Activated T-helper 1 cell treated with Interleukin-2 at 50 U/mL for 16 hours (primary cell): ENCODE measurements around the gene KRTAP12-4.
"Not testable (repeated sequence)": the region's sequence is repeated elsewhere in the genome, so short reads cannot be mapped to it uniquely, and the experiment has no call there.

Experiments used
- DNase-seq: peaks from one replicate; pipeline ENCODE4 v3.0.0-alpha.2; 2020; ENCODE audit warnings: low read depth

Gene KRTAP12-4

GRCh38 chr21:44630440-44630839 is 24.0 kb downstream of the KRTAP12-4 start:
- DNase-seq = no peak

GRCh38 chr21:44628707-44629391 is 25.6 kb downstream of the KRTAP12-4 start:
- no peak for DNase-seq

DNA sequence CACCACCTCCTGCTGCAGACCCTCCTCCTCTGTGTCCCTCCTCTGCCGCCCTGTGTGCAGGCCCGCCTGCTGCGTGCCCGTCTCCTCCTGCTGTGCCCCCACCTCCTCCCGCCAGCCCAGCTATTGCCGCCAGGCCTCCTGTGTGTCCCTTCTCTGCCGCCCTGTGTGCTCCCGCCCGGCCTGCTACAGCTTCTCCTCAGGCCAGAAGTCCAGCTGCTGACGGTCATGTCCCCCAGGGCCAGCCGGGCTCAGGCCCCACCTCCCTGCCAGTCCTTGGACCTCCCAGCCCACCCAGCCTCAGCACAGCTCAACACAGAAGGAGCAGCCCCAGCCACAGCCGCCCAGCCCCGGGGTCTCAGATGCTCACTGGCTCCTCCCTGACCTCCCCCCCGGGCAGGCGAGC is 26.6 kb downstream of the KRTAP12-4 start:
- not testable (repeated sequence) for DNase-seq

DNA sequence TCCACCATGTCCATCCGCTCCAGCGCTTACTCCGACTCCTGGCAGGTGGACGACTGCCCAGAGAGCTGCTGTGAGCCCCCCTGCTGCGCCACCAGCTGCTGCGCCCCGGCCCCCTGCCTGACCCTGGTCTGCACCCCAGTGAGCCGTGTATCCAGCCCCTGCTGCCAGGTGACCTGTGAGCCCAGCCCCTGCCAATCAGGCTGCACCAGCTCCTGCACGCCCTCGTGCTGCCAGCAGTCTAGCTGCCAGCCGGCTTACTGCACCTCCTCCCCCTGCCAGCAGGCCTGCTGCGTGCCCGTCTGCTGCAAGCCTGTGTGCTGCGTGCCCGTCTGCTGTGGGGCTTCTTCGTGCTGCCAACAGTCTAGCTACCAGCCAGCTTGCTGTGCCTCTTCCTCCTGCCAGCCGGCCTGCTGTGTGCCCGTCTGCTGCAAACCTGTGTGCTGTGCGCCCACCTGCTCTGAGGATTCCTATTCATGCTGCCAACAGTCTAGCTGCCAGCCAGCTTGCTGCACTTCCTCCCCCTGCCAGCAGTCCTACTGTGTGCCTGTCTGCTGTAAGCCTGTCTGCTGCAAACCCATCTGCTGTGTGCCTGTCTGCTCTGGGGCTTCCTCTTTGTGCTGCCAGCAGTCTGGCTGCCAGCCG is 27.2 kb downstream of the KRTAP12-4 start:
- DNase-seq = not testable (repeated sequence)

- no peak for DNase-seq
Observed at GRCh38 chr21:44626673-44627143, 27.8 kb downstream of the KRTAP12-4 start, which contains the start of gene KRTAP10-9. Gene KRTAP10-9 (plus strand): TSS chr21:44627093. CDS start chr21:44627172, 79 bp downstream.

GRCh38 chr21:44626262-44626661 is 28.2 kb downstream of the KRTAP12-4 start:
- no peak for DNase-seq

DNA sequence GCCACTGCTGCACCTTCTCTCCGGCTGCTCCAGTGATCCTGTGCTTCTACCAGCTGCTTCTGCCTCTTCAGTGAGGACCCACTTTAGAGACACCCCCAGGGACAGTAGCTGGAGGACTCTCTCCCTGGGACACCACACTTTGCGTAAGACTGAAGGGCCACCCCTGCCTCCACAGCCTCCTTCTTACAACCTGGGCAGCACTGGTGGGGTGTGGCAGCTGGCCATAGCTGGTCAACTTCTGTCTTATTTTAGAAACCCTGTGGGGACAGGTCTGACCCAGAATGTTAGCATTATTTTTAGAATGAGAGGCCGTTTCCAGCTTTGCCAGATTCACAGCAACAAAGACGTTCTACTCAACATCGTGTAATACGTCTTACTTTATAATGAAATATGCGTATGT is 28.7 kb downstream of the KRTAP12-4 start:
- DNase-seq = no peak

DNA sequence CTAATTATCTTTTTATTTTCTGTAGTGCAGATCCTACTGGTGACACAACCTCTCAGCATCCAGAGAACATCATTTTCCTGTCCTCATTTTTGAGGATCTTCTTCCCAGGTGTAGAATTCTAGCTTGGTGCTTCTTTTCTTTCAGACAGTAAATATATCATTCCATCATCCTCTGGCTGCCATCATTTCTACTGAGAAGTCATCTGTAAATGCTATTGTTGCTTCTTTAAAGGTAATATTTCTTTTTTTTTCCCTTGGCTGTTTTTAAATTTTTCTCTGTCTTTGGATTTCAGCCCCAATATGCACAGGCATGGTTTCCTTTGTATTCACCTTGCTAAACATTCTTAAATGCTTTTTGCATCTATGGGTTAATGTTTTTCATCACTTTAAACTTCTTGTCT is 30.9 kb downstream of the KRTAP12-4 start:
- no peak for DNase-seq

GRCh38 chr21:44619886-44620285 is 34.6 kb downstream of the KRTAP12-4 start:
- DNase-seq = no peak

DNA sequence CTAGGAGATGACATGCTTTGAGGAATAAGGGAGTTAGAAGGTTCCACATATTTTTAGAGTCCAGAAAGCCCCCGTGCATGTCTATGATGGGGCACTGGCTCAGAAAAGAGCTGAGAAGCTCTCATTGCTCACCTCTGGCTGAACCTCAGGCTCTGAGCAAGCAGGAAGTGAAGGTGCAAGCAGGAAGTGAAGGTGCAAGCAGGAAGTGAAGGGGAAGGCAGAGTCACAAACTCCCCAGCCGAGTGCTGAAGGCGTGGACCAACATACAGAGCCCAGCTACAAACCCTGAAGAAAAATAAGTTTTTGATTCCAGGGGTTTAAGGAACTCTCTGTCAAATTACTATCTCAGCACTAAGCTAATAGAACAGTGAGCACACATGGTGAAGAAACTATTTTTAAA is 35.5 kb downstream of the KRTAP12-4 start:
- peak; percentile 43 for DNase-seq

DNA sequence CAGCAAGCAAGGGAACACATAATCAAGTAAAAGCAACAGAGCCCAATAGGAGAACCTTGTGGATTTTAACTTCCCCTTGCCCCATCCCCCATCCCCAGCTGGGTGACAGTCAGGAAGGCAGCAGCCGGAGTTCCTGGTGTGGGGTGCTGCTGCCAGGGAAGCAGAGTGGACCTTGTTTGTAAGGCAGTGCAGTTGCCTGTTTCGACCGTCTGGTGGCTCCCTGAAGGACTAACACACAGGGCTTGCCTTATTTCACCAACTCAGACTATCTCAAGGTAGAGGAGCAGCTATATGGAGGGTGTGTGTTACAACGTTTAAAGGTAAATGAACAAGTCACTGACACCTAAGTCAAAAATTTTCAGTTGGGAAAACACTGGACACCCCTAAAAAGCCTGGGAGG is 36.0 kb downstream of the KRTAP12-4 start:
- no peak for DNase-seq

GRCh38 chr21:44617071-44617501 is 37.4 kb downstream of the KRTAP12-4 start:
- no peak for DNase-seq

DNA sequence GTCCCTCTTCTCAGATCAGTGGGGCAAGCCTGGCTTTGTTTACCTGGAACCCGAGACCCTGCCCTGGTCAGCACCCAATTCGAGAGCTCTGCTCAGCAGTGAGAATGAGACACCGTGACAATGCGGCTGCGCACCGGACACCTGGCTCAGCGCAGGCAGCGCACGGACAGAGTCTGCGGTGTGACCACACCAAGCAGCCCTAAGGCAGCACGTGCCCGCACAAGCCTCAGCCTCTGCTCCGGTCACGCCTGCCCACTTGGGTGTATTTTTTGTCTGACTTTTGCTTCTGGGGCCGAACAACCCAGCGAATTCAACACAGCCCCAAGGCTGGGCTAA is 37.9 kb downstream of the KRTAP12-4 start:
- no peak for DNase-seq

GRCh38 chr21:44615911-44616590 is 38.4 kb downstream of the KRTAP12-4 start:
- no peak for DNase-seq

DNA sequence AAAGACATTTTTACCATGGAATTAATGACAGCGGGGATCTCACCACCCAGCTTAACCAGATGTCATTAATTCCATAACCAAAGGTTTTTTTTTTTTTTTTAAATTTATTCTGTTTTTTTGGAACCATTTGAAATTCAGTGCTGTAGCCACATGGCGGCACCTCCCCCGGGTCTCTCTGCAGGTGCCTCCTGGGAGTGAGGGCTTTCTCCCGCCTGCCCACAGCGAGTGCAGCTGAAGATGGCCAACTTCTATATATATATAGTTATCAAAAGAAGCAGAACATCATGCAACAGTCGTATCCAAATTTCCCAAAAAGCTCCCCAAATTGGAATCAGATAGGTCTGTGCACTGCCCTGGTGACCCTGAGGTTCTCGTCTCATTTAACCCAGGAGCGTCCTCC is 39.0 kb downstream of the KRTAP12-4 start:
- no peak for DNase-seq

DNA sequence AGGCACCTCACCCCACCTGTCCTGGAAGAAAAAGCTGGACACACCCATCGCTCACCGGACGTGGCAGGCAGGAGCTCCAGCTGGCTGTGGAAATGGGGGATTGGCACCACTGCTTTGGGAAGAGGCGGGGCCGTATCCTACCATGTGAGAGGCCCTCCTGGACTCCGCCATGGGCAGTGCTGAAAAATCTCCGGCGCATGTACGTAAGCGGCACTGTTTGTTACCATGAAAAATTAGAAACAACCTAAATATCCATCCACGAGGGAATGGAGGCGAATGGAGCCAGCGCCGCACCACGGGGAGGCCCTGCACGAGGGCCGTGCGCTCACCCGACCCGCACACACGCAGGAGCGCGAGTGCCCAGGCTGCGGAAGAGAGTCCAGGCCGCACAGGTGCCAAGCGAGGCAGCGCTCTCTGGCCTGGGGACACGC is 39.5 kb downstream of the KRTAP12-4 start:
- no peak for DNase-seq

GRCh38 chr21:44614161-44614631 is 40.3 kb downstream of the KRTAP12-4 start:
- no peak for DNase-seq

GRCh38 chr21:44613386-44614155 is 40.9 kb downstream of the KRTAP12-4 start:
- no peak for DNase-seq

DNA sequence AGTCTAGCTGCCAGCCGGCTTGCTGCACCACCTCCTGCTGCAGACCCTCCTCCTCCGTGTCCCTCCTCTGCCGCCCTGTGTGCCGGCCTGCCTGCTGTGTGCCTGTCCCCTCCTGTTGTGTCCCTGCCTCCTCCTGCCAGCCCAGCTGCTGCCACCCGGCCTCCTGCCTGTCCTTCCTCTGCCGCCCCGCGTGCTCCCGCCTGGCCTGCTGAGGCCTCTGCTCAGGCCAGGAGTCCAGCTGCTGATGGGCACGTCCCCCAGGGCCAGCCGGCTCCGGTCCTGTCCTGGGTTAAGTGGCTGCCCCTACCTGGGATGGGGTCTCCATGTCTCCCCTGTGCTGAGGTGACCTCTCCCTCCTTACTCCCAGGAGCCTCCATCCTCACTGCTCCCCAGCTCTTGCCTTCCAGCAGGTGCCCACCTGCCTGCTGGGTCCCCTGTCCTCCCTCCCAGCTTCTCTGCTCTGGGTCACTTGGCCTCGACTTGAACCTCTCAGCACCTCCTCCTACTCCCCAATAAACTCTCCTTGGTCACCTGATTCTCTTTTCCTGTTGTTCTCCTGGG is 41.7 kb downstream of the KRTAP12-4 start:
- DNase-seq = no peak

- no peak for DNase-seq
Observed at GRCh38 chr21:44612029-44612486, 42.4 kb downstream of the KRTAP12-4 start, which contains the start of gene KRTAP10-8. Gene KRTAP10-8 (plus strand): TSS chr21:44612079. CDS start chr21:44612101, 22 bp downstream.

- no peak for DNase-seq
Observed at GRCh38 chr21:44611551-44611950, 42.9 kb downstream of the KRTAP12-4 start.
